Tibial nerve (tissue), 4 donors: ENCODE results near the gene IL26.

Experiments used
- CTCF ChIP-seq, 5 experiments: fragments of 200-600 bp in 3 of 5; fragments of 450-650 bp in 2 of 5; sonication (generic) in 3 of 5; IDR thresholded peaks; one replicate each; pipeline ENCODE4 v1.5.1; 2016 to 2019; ENCODE audit warnings: antibody characterized with exemption in 5 of 5, mild to moderate bottlenecking in 3 of 5, moderate library complexity in 2 of 5
- EP300 ChIP-seq, 2 donors: sonication (generic); formaldehyde crosslinking; IDR thresholded peaks; one replicate each; pipeline ENCODE4 v1.6.1; 2017; ENCODE audit warnings: antibody characterized with exemption in 2 of 2, mild to moderate bottlenecking in 1 of 2
- POLR2A ChIP-seq, 2 donors: fragments of 450-650 bp; IDR thresholded peaks; one replicate each; pipeline ENCODE4 v1.6.1; 2017; ENCODE audit warnings: antibody characterized with exemption in 2 of 2, mild to moderate bottlenecking in 2 of 2, moderate library complexity in 2 of 2

- TF ChIP-seq CTCF (IDR thresholded peaks at IDR 0.05) (no peak), POLR2A (IDR thresholded peaks at IDR 0.05) (no peak), EP300 (IDR thresholded peaks at IDR 0.05) (no peak)
Measured at GRCh38 chr12:68264158-68264855, 38.7 kb upstream of the IL26 start.
